Epithelial cell of esophagus (primary cell): ENCODE data around the gene PTP4A2.

Experiments used
- DNase-seq: peaks from one replicate; pipeline ENCODE4 v3.0.0; 2010; ENCODE audit warnings: low read depth
- H3K4me3 ChIP-seq: 2 replicates; pipeline ENCODE4 v1.5.1; 2011; ENCODE audit warnings: mild to moderate bottlenecking, low read length, control low read depth
- TF ChIP-seq, protein P1 (sequence below): IDR thresholded peaks from 2 replicates; pipeline ENCODE4 v1.5.1; 2011; ENCODE audit warnings: low read depth, mild to moderate bottlenecking, low read length, control low read depth, inconsistent platforms; ENCODE audit not compliant: insufficient read depth; ENCODE audit errors: missing control alignments

The PTP4A2 gene

DNA sequence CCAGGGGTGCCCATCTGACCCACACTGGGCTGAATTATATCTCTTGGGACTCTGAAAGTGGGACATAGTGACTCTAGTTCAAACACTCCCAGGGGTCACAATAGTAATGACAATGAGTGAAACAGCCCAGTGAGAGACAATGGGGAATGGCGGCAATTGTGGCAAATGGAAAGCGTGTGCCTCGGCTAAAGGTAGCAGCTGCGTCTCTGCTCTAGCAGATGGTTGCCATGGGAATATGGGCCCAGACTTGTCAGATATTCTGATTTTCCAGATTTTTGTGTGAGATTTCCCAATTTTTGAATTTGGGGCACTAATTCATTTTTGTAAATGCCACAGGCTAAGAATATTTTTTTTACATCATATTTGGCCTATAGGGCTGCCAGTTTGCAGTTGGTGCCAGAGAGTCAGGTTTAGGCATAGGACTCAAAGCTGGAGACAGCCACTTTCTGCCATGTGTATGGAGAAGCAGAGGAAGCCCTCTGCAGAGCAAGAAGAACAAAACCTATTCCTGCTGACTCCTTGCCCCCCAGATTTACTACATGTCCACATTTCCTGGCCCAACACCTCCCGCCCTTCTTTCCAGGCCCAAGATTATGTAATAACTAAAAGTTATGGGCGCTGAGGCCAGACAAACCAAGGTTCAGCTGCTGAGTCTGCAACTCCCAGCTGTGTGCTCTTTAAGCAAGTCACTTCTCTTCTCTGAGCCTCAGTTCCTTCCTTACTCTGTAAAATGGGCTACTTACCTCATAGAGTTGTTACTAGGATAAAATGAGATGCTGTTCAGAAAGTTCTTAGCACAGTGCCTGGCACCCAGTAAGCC is 21.6 kb upstream of the PTP4A2 start:
- no peak for DNase-seq
- TF ChIP-seq, protein P1, sequence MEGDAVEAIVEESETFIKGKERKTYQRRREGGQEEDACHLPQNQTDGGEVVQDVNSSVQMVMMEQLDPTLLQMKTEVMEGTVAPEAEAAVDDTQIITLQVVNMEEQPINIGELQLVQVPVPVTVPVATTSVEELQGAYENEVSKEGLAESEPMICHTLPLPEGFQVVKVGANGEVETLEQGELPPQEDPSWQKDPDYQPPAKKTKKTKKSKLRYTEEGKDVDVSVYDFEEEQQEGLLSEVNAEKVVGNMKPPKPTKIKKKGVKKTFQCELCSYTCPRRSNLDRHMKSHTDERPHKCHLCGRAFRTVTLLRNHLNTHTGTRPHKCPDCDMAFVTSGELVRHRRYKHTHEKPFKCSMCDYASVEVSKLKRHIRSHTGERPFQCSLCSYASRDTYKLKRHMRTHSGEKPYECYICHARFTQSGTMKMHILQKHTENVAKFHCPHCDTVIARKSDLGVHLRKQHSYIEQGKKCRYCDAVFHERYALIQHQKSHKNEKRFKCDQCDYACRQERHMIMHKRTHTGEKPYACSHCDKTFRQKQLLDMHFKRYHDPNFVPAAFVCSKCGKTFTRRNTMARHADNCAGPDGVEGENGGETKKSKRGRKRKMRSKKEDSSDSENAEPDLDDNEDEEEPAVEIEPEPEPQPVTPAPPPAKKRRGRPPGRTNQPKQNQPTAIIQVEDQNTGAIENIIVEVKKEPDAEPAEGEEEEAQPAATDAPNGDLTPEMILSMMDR: no peak
- H3K4me3 ChIP-seq: no peak overlapping the region

DNA sequence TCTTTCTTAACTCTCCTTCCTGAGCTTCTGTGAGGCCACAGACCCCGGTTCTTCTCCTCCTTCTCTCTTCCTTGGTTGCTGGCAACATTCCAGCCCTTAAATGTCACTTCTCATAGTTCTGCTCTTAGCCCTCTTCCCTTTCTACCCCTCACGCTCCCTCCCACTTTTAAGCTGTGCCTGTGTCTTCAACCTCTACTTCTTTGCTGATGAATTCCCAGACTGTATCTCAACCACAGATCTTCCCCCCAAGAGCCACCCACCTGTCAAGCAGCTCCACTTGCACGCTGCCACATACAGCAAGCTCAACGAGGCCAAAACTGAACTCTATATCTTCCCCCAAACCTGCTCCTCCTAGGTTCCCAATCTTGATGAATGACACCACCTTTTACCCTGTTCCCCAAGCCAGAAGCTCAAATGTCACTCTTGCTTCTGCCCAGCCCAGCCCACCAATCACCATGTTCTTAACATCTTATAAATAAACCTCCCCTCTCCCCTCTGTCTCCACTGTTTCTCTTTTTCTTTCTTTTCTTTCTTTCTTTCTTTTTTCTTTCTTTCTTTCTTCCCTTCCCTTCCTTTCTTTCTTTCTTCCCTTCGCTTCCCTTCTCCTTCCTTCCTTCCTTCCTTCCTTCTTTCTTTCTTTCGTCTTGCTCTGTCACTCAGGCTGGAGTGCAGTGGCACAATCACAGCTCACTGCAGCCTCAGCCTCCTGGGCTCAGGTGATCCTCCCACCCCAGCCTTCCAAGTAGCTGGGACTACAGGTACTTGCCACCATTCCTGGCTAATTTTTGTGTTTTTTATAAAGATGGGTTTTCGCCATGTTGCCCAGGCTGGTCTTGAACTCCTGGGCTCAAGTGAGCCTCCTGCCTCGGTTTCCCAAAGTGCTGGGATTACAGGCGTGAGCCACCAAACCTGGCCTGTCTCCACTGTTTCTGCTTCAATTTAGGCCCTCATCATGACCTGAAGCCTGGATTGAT is 19.8 kb upstream of the PTP4A2 start:
- H3K4me3 ChIP-seq: no peak overlapping the region
- DNase-seq: no peak
- TF ChIP-seq, protein P1: no peak

DNA sequence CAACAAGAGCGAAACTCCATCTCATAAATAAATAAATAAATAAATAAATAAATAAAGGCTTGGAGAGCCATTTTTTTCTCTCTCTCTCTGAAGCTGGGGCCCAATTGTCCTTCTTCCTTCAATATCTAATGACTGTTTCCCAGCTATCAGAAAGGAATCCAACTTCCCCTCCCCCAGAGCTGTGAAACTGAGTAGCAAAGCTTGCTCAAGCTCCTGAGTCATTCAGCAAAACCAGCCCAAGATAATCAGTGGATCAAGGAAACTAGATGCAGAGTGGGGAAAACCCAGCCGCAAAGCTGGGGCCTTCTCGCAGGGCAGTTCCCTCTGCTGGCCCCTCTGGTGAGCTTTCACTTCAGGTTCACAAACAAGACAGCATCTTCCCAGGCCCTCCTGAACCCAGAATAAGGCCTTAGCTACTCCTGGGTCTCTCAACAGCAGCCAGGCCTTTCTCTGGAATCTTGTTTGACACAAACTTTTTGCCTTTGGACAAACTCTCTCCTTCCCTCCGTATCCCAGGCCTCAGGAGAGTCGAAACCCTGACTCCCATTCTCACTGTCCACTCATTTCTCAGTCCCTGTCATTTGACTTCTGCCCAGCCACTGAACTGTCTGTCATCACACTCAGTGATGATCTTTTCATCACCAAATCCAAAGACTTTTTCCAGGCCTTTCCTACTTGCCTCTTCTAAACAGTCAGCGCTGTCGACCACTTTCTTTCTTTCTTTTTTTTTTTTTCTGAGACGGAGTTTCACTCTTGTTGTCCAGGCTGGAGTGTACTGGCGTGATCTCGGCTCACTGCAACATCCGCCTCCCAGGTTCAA is 18.0 kb upstream of the PTP4A2 start:
- DNase-seq: peak; percentile 99
- H3K4me3 ChIP-seq: no peak overlapping the region
- TF ChIP-seq, protein P1: peak; percentile 16

DNA sequence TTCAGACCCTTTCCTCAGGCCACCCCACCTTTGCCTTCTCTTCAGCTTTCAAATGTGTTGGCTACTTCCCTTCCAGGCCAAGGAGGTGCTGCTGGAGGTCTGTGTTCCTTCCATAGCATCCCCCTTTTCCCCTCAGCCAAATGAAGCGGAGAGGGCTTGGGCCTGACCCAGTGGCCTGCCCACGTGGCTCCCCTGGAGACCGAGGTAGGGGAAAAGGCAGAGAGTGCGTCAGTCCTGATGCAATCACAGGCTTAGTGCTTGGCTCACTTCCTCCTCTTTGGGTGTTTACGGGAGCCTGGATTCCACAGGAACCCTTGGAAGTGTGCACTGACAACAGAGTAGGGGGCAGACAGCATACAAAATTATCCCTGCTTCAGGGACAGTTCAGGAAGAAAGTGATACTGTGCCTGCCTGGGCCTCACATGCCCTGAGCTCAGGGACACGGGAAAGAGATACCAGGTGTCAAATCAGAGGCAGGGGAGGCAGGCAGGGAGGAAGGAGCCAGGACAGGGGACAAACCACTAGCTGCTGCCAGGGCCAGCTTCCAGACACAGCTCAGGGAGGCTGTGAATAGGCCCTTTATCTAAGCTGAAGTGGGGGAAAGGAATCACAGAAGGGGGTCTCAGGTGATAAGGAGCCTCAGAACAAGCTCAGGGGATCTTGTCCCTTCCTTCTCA is 16.6 kb upstream of the PTP4A2 start:
- TF ChIP-seq, protein P1: no peak
- peak; percentile 92 for DNase-seq
- H3K4me3 ChIP-seq: no peak overlapping the region

DNA sequence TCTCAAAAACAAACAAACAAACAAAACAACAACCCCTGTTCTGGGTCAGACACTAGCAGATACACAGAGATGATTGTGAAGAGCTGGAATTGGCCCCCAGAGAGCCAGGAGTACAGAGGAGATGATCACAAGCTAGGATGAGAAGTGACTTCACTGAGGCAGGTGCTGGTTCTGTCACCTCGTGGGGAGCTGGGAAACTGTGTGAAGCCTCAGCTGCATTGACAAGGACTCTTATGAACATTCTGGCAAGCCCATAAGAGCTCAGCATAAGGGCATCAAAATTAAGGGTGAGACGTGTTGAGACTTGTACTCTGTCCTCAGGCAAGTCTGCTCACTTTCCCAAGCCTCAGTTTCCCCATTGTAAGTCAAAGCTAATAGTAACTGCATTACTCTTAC is 14.7 kb upstream of the PTP4A2 start:
- no peak overlapping the region for H3K4me3 ChIP-seq
- TF ChIP-seq, protein P1: no peak
- DNase-seq: peak; percentile 17

DNA sequence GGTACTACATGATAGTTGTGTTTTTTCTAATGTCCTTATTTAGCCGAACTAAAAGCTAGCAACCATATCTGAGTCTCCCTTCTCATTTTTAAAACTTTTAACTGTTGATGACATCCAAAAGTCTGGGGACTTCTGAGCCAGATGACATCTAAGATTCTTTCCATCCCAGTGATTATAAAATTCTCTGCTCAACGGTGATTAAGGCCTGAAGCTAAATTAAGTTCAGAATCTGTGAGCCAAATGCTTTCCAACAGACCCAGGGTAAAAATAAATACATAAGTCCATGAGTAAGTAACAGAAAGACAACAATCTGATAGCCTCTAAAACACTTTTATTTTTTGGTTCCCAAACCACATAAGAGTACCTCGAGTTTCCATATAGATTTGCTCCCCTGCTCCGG is 13.1 kb upstream of the PTP4A2 start:
- TF ChIP-seq, protein P1: no peak
- no peak for DNase-seq
- no peak overlapping the region for H3K4me3 ChIP-seq
